Gastroesophageal sphincter (tissue), 3 donors: Measurements from ENCODE around the gene QSOX1.

Source experiments
- CTCF ChIP-seq, 4 experiments: fragments of 200-600 bp in 2 of 4; fragments of 450-650 bp in 2 of 4; sonication (generic) in 1 of 4; IDR thresholded peaks; one replicate each; pipeline ENCODE4 v1.5.1; 2017 to 2019; ENCODE audit warnings: antibody characterized with exemption in 4 of 4, mild to moderate bottlenecking in 2 of 4, moderate library complexity in 2 of 4
- POLR2A ChIP-seq, 2 donors: fragments of 450-650 bp; IDR thresholded peaks; one replicate each; pipeline ENCODE4 v1.6.1; 2017; ENCODE audit warnings: antibody characterized with exemption in 2 of 2, mild to moderate bottlenecking in 2 of 2, moderate library complexity in 1 of 2

GRCh38 chr1:180228648-180229482 is 74.2 kb downstream of the QSOX1 start:
- TF ChIP-seq CTCF (IDR thresholded peaks at IDR 0.05) (no peak), POLR2A (IDR thresholded peaks at IDR 0.05) (no peak)
